22Rv1 (cell line): Measurements from ENCODE around the gene ATF3.

Experiments used
- CTCF ChIP-seq: fragments of 450-650 bp; IDR thresholded peaks from 2 replicates; pipeline ENCODE4 v1.5.1; 2017; ENCODE audit warnings: mild to moderate bottlenecking
- ZFX ChIP-seq: fragments of 450-650 bp; IDR thresholded peaks from 2 replicates; pipeline ENCODE4 v1.6.1; 2017; ENCODE audit warnings: antibody characterized with exemption, borderline replicate concordance

DNA sequence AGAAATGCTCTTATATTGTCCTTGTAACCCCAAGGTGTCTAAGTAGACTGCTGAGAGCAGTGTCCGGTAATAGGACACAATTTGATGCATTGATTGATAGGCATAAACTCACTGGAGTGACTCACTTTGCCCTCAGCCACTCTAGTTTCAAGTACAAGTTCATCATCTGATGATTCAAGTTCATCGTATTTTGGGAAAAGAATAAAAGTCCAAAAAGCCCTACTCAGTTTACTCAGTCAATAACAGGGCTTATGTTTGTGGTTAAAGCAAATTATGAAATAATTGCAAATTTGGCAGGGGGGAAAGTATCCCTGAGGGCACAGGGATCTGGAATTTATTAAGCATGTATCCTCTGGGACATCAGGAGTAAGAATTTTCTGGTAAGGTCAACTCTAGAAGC is 7.6 kb upstream of the ATF3 start:
- TF ChIP-seq CTCF (no peak), ZFX (no peak)
